C4-2B (cell line): ENCODE results near the gene IMPDH2.

Experiments
- ZFX ChIP-seq: fragments of 450-650 bp; IDR thresholded peaks from 2 replicates; pipeline ENCODE4 v1.6.1; 2017
- TF ChIP-seq, protein P1 (sequence below): fragments of 450-650 bp; conservative IDR thresholded peaks from 2 replicates; pipeline ENCODE4 v1.5.1; 2017; ENCODE audit warnings: mild to moderate bottlenecking

DNA sequence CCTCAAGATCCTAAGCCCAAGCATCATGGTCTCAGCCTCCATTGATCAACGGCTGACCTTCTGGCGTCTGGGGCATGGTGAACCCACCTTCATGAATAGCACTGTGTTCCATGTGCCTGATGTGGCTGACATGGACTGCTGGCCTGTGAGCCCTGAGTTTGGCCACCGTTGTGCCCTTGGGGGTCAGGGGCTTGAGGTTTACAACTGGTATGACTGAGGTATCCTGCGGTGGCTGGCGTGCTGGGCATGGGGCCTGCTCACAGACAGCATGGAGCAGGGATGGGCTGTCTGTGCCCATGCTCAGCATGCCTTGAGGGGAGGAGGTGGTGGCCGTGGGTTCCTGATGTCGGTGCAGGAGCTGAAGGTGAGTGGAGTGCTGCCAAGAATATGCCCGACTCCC is 14.1 kb downstream of the IMPDH2 start:
- TF ChIP-seq, protein P1, sequence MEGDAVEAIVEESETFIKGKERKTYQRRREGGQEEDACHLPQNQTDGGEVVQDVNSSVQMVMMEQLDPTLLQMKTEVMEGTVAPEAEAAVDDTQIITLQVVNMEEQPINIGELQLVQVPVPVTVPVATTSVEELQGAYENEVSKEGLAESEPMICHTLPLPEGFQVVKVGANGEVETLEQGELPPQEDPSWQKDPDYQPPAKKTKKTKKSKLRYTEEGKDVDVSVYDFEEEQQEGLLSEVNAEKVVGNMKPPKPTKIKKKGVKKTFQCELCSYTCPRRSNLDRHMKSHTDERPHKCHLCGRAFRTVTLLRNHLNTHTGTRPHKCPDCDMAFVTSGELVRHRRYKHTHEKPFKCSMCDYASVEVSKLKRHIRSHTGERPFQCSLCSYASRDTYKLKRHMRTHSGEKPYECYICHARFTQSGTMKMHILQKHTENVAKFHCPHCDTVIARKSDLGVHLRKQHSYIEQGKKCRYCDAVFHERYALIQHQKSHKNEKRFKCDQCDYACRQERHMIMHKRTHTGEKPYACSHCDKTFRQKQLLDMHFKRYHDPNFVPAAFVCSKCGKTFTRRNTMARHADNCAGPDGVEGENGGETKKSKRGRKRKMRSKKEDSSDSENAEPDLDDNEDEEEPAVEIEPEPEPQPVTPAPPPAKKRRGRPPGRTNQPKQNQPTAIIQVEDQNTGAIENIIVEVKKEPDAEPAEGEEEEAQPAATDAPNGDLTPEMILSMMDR, result no peak
- no peak for TF ChIP-seq ZFX
